Naive thymus-derived CD4-positive, alpha-beta T cell (primary cell): ENCODE measurements around the gene PPP2R3C. TPM values are rescaled to one million over a fixed set of nuclear protein-coding genes. Genes with fewer than 3 reads are reported as not detected.

Source experiments
- ATAC-seq: fragments of 150-1000 bp; cut with Tn5 transposase; 2 replicates; pipeline ENCODE4 v1.10.0; 2021; ENCODE audit warnings: mild to moderate bottlenecking, moderate library complexity
- CTCF ChIA-PET: fragments of 350-600 bp; sonication (Branson Sonifier 250); formaldehyde crosslinking; loops from one replicate; lab custom pipeline; 2021; ENCODE audit warnings: antibody characterized with exemption; lab: Charles Lee
- POLR2A ChIA-PET: fragments of 350-600 bp; sonication (Branson Sonifier 250); formaldehyde crosslinking; loops from one replicate; lab custom pipeline; 2021; ENCODE audit warnings: antibody characterized with exemption, inconsistent platforms; lab: Charles Lee
- DNase-seq, 9 donors: peaks; one replicate each; pipeline versions ENCODE4 v3.0.0 to v3.0.0-alpha.2; 2020 to 2022; ENCODE audit warnings: mixed read lengths in 1 of 9
- H3K27ac ChIP-seq: one replicate; pipeline ENCODE4 v1.7.0; 2013; ENCODE audit warnings: mild to moderate bottlenecking, low read depth, low read length, moderate library complexity
- H3K27me3 ChIP-seq, 2 donors: one replicate each; pipeline ENCODE4 v1.7.0; 2013; ENCODE audit warnings: low read length in 2 of 2, mild to moderate bottlenecking in 2 of 2, moderate library complexity in 2 of 2; ENCODE audit not compliant: control insufficient read depth in 2 of 2, insufficient read depth in 2 of 2
- H3K36me3 ChIP-seq, 3 experiments: 1 replicate in 2 of 3; 2 replicates in 1 of 3; pipeline ENCODE4 v1.7.0; 2013; ENCODE audit warnings: low read length in 3 of 3, mild to moderate bottlenecking in 3 of 3, moderate library complexity in 1 of 3; ENCODE audit not compliant: insufficient read depth in 3 of 3, control insufficient read depth in 2 of 3
- H3K4me1 ChIP-seq, 2 donors: one replicate each; pipeline ENCODE4 v1.7.0; 2013; ENCODE audit warnings: low read length in 2 of 2, mild to moderate bottlenecking in 2 of 2, moderate library complexity in 1 of 2; ENCODE audit not compliant: control insufficient read depth in 2 of 2, insufficient read depth in 2 of 2
- H3K4me3 ChIP-seq: 2 replicates; pipeline ENCODE4 v1.7.0; 2013; ENCODE audit warnings: mild to moderate bottlenecking, low read length
- H3K9me3 ChIP-seq, 3 experiments: 1 replicate in 2 of 3; 2 replicates in 1 of 3; pipeline ENCODE4 v1.7.0; 2013; ENCODE audit warnings: low read length in 3 of 3; ENCODE audit not compliant: control insufficient read depth in 2 of 3
- H3K27ac Mint-ChIP-seq, 9 donors: one replicate each; pipeline ENCODE4 v1.8.0; 2020 to 2022; ENCODE audit warnings: mixed read lengths in 9 of 9, mild to moderate bottlenecking in 8 of 9, moderate library complexity in 5 of 9, inconsistent platforms in 2 of 9
- H3K27me3 Mint-ChIP-seq, 5 donors: one replicate each; pipeline ENCODE4 v1.8.0; 2021 to 2022; ENCODE audit warnings: mixed read lengths in 5 of 5, mild to moderate bottlenecking in 1 of 5
- H3K36me3 Mint-ChIP-seq, 5 donors: one replicate each; pipeline ENCODE4 v1.8.0; 2020 to 2022; ENCODE audit warnings: mixed read lengths in 5 of 5, mild to moderate bottlenecking in 3 of 5, inconsistent platforms in 1 of 5
- H3K4me1 Mint-ChIP-seq, 7 donors: one replicate each; pipeline ENCODE4 v1.8.0; 2020 to 2022; ENCODE audit warnings: mixed read lengths in 7 of 7, mild to moderate bottlenecking in 3 of 7, inconsistent platforms in 1 of 7
- H3K4me3 Mint-ChIP-seq, 10 donors: one replicate each; pipeline ENCODE4 v1.8.0; 2020 to 2022; ENCODE audit warnings: mild to moderate bottlenecking in 10 of 10, mixed read lengths in 10 of 10, moderate library complexity in 6 of 10, inconsistent platforms in 2 of 10
- H3K9me3 Mint-ChIP-seq, 11 donors: one replicate each; pipeline ENCODE4 v1.8.0; 2020 to 2022; ENCODE audit warnings: mixed read lengths in 11 of 11, mild to moderate bottlenecking in 4 of 11, inconsistent platforms in 1 of 11, moderate library complexity in 1 of 11
- intact Hi-C, 2 donors: fragments of 100-400 bp; cut with micrococcal nuclease; formaldehyde crosslinking; loops; one replicate each; pipeline ENCODE4 v1.15.1; 2023
- polyA plus RNA-seq, 2 donors: library from polyadenylated mRNA; unstranded; fragments of 300-500 nt; fragmentation: Illumina TruSeq; gene quantifications; one replicate each; pipeline ENCODE4 v1.2.3, GENCODE V29; 2021
- total RNA-seq, 6 experiments: library from RNA in 5 of 6; stranded (reverse) in 5 of 6; gene quantifications; 1 replicate in 5 of 6; 2 replicates in 1 of 6; pipeline ENCODE4 v1.2.3 and lab custom pipeline; 2021 to 2026

Gene PPP2R3C
- total and polyA plus RNA-seq, 7 experiments from 2014 or later, result 31.4 to 52.2 (median 36.7) TPM

GRCh38 chr14:35121026-35121886 is 534 bp downstream of the PPP2R3C start:
- peaks cover 3 to 19% (median 14%) of the 10 kb centered on the region in 5 donors for H3K36me3 Mint-ChIP-seq
- peak overlapping the region; percentile 89 to 100 (median 99) for H3K4me3 Mint-ChIP-seq

GRCh38 chr14:35117112-35117511 is 4.7 kb downstream of the PPP2R3C start:
- Histone ChIP-seq H3K27me3 (no peaks in the 10 kb centered on the region), H3K4me3 (no peak overlapping the region), H3K27ac (no peak overlapping the region), H3K9me3 (no peaks in the 10 kb centered on the region), H3K36me3 (peaks cover 0 to 26% (median 5%) of the 10 kb centered on the region in 3 experiments), H3K4me1 (peaks cover 0 to 4% of the 10 kb centered on the region in 2 donors)
- ATAC-seq (no peak), DNase-seq (no peak)
- H3K4me1 Mint-ChIP-seq, result peaks cover 24 to 68% (median 51%) of the 10 kb centered on the region in 7 donors
- H3K27me3 Mint-ChIP-seq, result peaks cover 0 to 2% (median 0%) of the 10 kb centered on the region in 5 donors
- no peaks in the 10 kb centered on the region for H3K9me3 Mint-ChIP-seq
- peaks cover 10 to 33% (median 23%) of the 10 kb centered on the region in 5 donors for H3K36me3 Mint-ChIP-seq
- ChIA-PET POLR2A (interaction anchor here (1.6 kb wide), 1 partner anchor 300 kb away, joined by 5 read pairs; no protein-coding TSS in a partner anchor), CTCF (interaction anchor here (0.7 kb wide), 1 partner anchor 18 kb away, joined by 3 read pairs; no protein-coding TSS in a partner anchor)
- peak overlapping the region in 6 of 9 donors; percentile 14 to 92 (median 54) for H3K27ac Mint-ChIP-seq
- peak overlapping the region in 3 of 10 donors; percentile 1 to 27 (median 3) for H3K4me3 Mint-ChIP-seq
- intact Hi-C loops, result no loop called here

More at GRCh38 chr14:35121026-35121886, 534 bp downstream of the PPP2R3C start:
- intact Hi-C loops, result loop anchor here (5.0 to 10.0 kb wide), 5 partner anchors 36 to 659 kb away; partner anchors contain the start of genes EAPP (in 2 of the 2), INSM2 (in 1 of the 2) and SPTSSA (in 1 of the 2)
- POLR2A ChIA-PET, result interaction anchor here (0.8 to 4.2 kb wide), 13 partner anchors 13 to 491 kb away, joined by 3 to 65 read pairs (median 6); partner anchors contain the start of genes BAZ1A, CFL2, FAM177A1 and NFKBIA
- no peak for DNase-seq
- Mint-ChIP-seq H3K9me3 (no peaks in the 10 kb centered on the region), H3K27me3 (peaks cover 0 to 3% (median 0%) of the 10 kb centered on the region in 5 donors), H3K27ac (peak overlapping the region; percentile 99 to 100 (median 100)), H3K4me1 (peaks cover 41 to 85% (median 70%) of the 10 kb centered on the region in 7 donors)
- no peaks in the 10 kb centered on the region for H3K36me3 ChIP-seq
- no peaks in the 10 kb centered on the region for H3K27me3 ChIP-seq
- no peaks in the 10 kb centered on the region for H3K9me3 ChIP-seq
- peak overlapping the region; percentile 97 for H3K27ac ChIP-seq
- H3K4me3 ChIP-seq, result peak overlapping the region; percentile 86
- H3K4me1 ChIP-seq, result peaks cover 13 to 22% of the 10 kb centered on the region in 2 donors
- CTCF ChIA-PET, result interaction anchor here (0.7 to 1.2 kb wide), 3 partner anchors 63 to 292 kb away, joined by 3 to 5 read pairs (median 3); partner anchors contain the start of gene NFKBIA
- ATAC-seq, result no peak

- H3K27ac Mint-ChIP-seq, result peak overlapping the region in 1 of 9 donors; percentile 54
- Histone ChIP-seq H3K9me3 (no peaks in the 10 kb centered on the region), H3K4me3 (no peak overlapping the region), H3K4me1 (peaks cover 0 to 4% of the 10 kb centered on the region in 2 donors), H3K27me3 (no peaks in the 10 kb centered on the region), H3K27ac (no peak overlapping the region), H3K36me3 (peaks cover 0 to 34% (median 5%) of the 10 kb centered on the region in 3 experiments)
- H3K4me3 Mint-ChIP-seq, result no peak overlapping the region
- ChIA-PET CTCF (no interaction called here), POLR2A (interaction anchor here (1.6 kb wide), 1 partner anchor 301 kb away, joined by 5 read pairs; no protein-coding TSS in a partner anchor)
- peaks cover 23 to 71% (median 48%) of the 10 kb centered on the region in 7 donors for H3K4me1 Mint-ChIP-seq
- ATAC-seq (no peak), DNase-seq (no peak)
- no peaks in the 10 kb centered on the region for H3K9me3 Mint-ChIP-seq
- peaks cover 18 to 41% (median 32%) of the 10 kb centered on the region in 5 donors for H3K36me3 Mint-ChIP-seq
- intact Hi-C loops, result no loop called here
- no peaks in the 10 kb centered on the region for H3K27me3 Mint-ChIP-seq
These were observed 5.5 kb downstream of the PPP2R3C start for GRCh38 chr14:35116242-35116641.

GRCh38 chr14:35114036-35114435 is 7.8 kb downstream of the PPP2R3C start:
- intact Hi-C loops, result no loop called here
- H3K4me3 Mint-ChIP-seq, result no peak overlapping the region
- ChIA-PET POLR2A (interaction anchor here (0.6 to 1.1 kb wide), 3 partner anchors 14 to 458 kb away, joined by 3 to 5 read pairs (median 4); no protein-coding TSS in a partner anchor), CTCF (interaction anchor here (0.8 kb wide), 1 partner anchor 10 kb away, joined by 3 read pairs; no protein-coding TSS in a partner anchor)
- Histone ChIP-seq H3K9me3 (no peaks in the 10 kb centered on the region), H3K4me1 (no peaks in the 10 kb centered on the region), H3K36me3 (peaks cover 8 to 51% (median 15%) of the 10 kb centered on the region in 3 experiments), H3K4me3 (no peak overlapping the region), H3K27me3 (no peaks in the 10 kb centered on the region), H3K27ac (no peak overlapping the region)
- peak overlapping the region in 3 of 9 donors; percentile 29 to 42 (median 39) for H3K27ac Mint-ChIP-seq
- H3K4me1 Mint-ChIP-seq, result peaks cover 10 to 50% (median 32%) of the 10 kb centered on the region in 7 donors
- ATAC-seq (no peak), DNase-seq (no peak)
- no peaks in the 10 kb centered on the region for H3K9me3 Mint-ChIP-seq
- peaks cover 18 to 51% (median 42%) of the 10 kb centered on the region in 5 donors for H3K36me3 Mint-ChIP-seq
- H3K27me3 Mint-ChIP-seq, result no peaks in the 10 kb centered on the region

- CTCF ChIA-PET, result interaction anchor here (0.8 kb wide), 1 partner anchor 10 kb away, joined by 3 read pairs; no protein-coding TSS in a partner anchor
- no peak overlapping the region for H3K27ac ChIP-seq
- no peak overlapping the region for H3K4me3 ChIP-seq
- POLR2A ChIA-PET, result interaction anchor here (0.6 to 1.1 kb wide), 4 partner anchors 9 to 457 kb away, joined by 3 to 5 read pairs (median 4); partner anchors contain the start of gene PPP2R3C
- no peaks in the 10 kb centered on the region for H3K27me3 Mint-ChIP-seq
- no peak for ATAC-seq
- no peaks in the 10 kb centered on the region for H3K9me3 Mint-ChIP-seq
- no peaks in the 10 kb centered on the region for H3K9me3 ChIP-seq
- no peaks in the 10 kb centered on the region for H3K4me1 ChIP-seq
- peak overlapping the region in 7 of 9 donors; percentile 10 to 42 (median 29) for H3K27ac Mint-ChIP-seq
- no peaks in the 10 kb centered on the region for H3K27me3 ChIP-seq
- peaks cover 8 to 51% (median 15%) of the 10 kb centered on the region in 3 experiments for H3K36me3 ChIP-seq
- DNase-seq, result no peak
- intact Hi-C loops, result no loop called here
- H3K4me1 Mint-ChIP-seq, result peaks cover 10 to 43% (median 26%) of the 10 kb centered on the region in 7 donors
- no peak overlapping the region for H3K4me3 Mint-ChIP-seq
- H3K36me3 Mint-ChIP-seq, result peaks cover 18 to 51% (median 42%) of the 10 kb centered on the region in 5 donors
These were observed 8.4 kb downstream of the PPP2R3C start for GRCh38 chr14:35113308-35113950.
